HG02571 (cell line): Measurements from ENCODE around the gene TXNL1.

ENCODE experiments used
- ATAC-seq: cut with Tn5 transposase; IDR thresholded peaks from one replicate; pipeline ENCODE4 v1.9.1; 2021; ENCODE audit warnings: mild to moderate bottlenecking, moderate library complexity; ENCODE audit not compliant: unreplicated experiment

TXNL1 gene

GRCh38 chr18:56645415-56646016 is 7.1 kb upstream of the TXNL1 start:
- ATAC-seq = no peak

- ATAC-seq = no peak
These were observed 5.0 kb upstream of the TXNL1 start for GRCh38 chr18:56643381-56643780.

- ATAC-seq = no peak
These were observed 3.4 kb upstream of the TXNL1 start for GRCh38 chr18:56641714-56642337.

- no peak for ATAC-seq
These were observed 1.2 kb upstream of the TXNL1 start for GRCh38 chr18:56639571-56639970.

- ATAC-seq = no peak
These were observed 651 bp upstream of the TXNL1 start for GRCh38 chr18:56639104-56639381.

GRCh38 chr18:56637711-56638231 is 621 bp downstream of the TXNL1 start:
- peak; percentile 17 for ATAC-seq

- ATAC-seq = no peak
These were observed 1.2 kb downstream of the TXNL1 start for GRCh38 chr18:56637176-56637575.

GRCh38 chr18:56635007-56635406 is 3.4 kb downstream of the TXNL1 start:
- ATAC-seq = no peak

GRCh38 chr18:56632070-56633022 is 6.0 kb downstream of the TXNL1 start:
- no peak for ATAC-seq

GRCh38 chr18:56627991-56628390 is 10.4 kb downstream of the TXNL1 start:
- ATAC-seq = no peak

- ATAC-seq = no peak
These were observed 22.5 kb downstream of the TXNL1 start for GRCh38 chr18:56615738-56616520.

GRCh38 chr18:56606618-56607017 is 31.8 kb downstream of the TXNL1 start:
- no peak for ATAC-seq

GRCh38 chr18:56598422-56598821 is 40.0 kb downstream of the TXNL1 start:
- no peak for ATAC-seq

- ATAC-seq = no peak
These were observed 44.5 kb downstream of the TXNL1 start for GRCh38 chr18:56593906-56594305.

- ATAC-seq = no peak
These were observed 58.4 kb downstream of the TXNL1 start for GRCh38 chr18:56580026-56580425.

- no peak for ATAC-seq
These were observed 58.9 kb downstream of the TXNL1 start for GRCh38 chr18:56579451-56579850.

GRCh38 chr18:56576826-56577573 is 61.4 kb downstream of the TXNL1 start:
- no peak for ATAC-seq

- ATAC-seq = no peak
These were observed 62.4 kb downstream of the TXNL1 start for GRCh38 chr18:56575819-56576663.

- ATAC-seq = no peak
These were observed 63.5 kb downstream of the TXNL1 start for GRCh38 chr18:56574861-56575260.
